Stimulated activated CD4-positive, alpha-beta T cell treated with anti-CD3 and anti-CD28 coated beads, Interleukin-15, amount 100 ng/mL, for 1 hour (primary cell): ENCODE measurements around the gene DFFA.
"Not testable (repeated sequence)": the region's sequence is repeated elsewhere in the genome, so short reads cannot be mapped to it uniquely, and the experiment has no call there.

Experiments used
- DNase-seq, 2 donors: peaks; one replicate each; pipeline ENCODE4 v3.0.0-alpha.2; 2020; ENCODE audit warnings: low read depth in 1 of 2, low spot score in 1 of 2

The DFFA gene

GRCh38 chr1:10506046-10506676, 33.8 kb upstream of the DFFA start:
- DNase-seq, result not testable (repeated sequence)

DNA sequence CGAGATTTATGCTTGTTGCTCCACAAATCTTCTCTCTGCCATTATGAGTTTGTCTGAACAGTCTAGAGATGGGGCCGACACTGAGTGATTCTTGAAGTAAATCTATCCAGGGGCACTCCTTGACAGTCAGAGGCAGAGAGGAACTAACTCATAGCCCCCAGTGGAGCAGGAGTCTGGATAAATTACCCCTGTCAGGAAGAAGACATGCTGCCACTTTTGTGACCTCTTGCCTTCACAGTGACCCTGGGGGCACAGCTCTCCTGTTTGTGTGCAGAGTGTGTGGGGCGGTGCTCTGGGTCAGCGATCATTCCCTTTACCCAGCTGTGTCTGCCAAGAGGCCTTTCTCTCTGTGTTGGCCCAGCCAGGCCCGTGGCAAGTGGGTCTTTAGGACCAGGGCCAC, 31.9 kb upstream of the DFFA start:
- no peak for DNase-seq

DNA sequence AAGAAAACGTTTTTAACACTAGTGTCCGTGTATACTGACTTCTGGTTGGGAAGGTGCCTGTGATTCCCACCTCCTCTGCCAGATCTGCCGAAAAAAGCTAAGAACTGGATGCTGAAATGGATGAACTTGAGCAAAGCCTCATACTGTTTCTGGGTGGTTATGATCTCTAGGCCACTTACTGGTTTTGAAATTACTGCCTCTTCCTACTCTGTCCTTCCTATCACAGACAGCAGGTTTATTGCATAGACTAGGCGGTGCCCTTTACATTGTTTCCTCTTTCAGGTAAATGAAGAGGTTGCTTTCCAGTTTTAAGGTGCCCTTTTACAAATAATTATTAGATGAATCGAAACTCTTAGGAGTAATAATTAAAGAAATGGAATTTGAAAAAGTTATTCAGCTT, 29.9 kb upstream of the DFFA start:
- no peak for DNase-seq

- no peak for DNase-seq
Observed at GRCh38 chr1:10498231-10498630, 25.9 kb upstream of the DFFA start.

DNA sequence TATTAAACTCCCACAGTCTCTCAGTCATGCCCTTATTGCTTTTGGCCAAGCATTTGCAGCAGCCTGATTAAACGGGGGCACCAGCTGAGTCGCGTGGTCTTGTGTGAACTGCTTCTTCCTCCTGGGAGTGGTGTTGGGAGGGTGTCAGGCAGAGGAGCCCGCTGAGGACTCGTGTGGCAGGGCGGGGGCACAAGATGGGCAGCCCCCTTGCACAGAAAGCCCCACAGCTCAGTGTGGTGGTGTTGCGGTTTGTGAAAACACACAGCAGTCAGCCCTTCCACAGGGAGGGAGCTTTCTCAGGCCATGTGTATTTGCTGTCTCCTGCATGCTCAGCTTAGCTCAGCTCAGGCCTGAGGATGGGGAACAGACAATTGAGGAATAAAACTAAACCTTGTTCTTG, 24.8 kb upstream of the DFFA start:
- no peak for DNase-seq

GRCh38 chr1:10495952-10496351, 23.6 kb upstream of the DFFA start:
- DNase-seq, result no peak

- DNase-seq, result no peak
Observed at GRCh38 chr1:10495475-10495817, 23.1 kb upstream of the DFFA start.

- peak; percentile 64 to 68 for DNase-seq
Observed at GRCh38 chr1:10494754-10495474, 22.6 kb upstream of the DFFA start.

- no peak for DNase-seq
Observed at GRCh38 chr1:10494418-10494753, 22.1 kb upstream of the DFFA start.

GRCh38 chr1:10490286-10490970, 18.1 kb upstream of the DFFA start:
- no peak for DNase-seq

DNA sequence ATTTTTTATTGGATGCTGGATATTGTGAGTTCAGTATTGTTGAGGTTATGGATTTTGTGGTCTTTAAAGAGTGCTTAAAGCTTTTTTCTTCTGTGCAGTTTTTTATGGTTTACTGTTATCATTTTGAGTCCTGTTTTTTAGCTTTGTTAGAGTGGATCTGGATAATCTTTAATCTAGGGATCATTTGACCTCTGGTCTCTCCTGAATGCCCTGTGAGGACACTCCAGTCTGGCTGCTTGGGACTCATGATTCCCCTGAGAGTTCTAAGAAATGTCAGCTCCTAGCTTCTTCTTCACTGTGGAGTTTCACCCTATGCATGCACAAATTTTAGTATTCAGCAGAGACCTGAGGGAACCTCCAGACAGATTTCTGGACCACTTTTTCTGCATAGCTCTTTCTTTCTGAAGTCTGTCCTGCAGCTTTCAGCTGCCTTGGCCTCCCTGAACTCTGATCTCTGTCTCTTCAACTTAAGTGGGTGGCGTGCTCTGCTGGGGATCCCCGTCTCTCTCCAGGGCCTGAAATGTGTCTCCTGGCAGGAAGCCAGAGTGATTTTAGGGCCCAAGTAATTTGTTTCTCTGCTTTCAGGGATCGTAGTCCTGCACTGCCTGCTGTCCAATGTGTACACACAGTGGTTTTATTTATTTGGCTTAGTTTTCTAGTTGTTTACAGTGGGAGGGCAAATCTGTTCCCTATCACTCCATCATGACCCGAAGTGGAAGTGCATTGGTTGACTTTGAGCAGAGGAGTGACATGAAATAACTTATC, 17.1 kb upstream of the DFFA start:
- DNase-seq, result no peak

- no peak for DNase-seq
Observed at GRCh38 chr1:10484521-10484920, 12.2 kb upstream of the DFFA start.

DNA sequence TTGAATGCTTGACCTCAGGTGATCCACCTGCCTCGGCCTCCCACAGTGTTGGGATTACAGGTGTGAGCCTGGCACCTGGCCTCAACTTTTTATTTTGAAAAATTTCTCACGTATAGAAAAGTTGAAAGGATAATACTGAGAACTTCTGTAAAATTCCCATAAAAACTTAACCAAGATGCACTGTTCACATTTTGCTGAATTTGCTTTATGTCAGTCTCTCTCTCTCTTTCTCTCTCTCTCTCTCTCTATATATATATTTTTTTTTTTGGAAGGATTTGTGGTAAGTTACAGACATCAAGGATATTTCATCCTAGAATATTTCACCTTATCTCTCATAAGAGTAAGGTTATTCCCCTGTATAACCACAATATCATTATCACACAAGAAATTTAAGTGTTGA, 8.3 kb upstream of the DFFA start:
- DNase-seq, result no peak

DNA sequence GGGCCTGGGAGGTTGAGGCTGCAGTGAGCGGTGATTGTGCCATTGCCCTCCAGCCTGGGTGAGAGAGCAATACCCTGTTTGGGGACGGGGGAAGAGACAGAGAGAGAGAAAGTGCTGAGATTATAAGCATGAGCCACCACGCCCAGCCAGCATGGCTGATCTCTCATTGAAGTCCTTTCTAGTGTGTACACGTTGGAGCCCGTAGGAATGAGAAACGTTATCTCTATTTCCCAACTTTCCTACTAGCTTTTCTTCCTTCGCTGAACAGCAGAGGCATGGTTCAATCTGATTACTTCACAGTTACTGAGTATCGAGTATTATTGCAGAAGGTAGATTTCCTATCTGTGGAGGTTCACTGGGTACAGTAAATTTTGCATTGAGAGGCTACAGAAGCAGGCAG, 7.0 kb upstream of the DFFA start:
- no peak for DNase-seq

DNA sequence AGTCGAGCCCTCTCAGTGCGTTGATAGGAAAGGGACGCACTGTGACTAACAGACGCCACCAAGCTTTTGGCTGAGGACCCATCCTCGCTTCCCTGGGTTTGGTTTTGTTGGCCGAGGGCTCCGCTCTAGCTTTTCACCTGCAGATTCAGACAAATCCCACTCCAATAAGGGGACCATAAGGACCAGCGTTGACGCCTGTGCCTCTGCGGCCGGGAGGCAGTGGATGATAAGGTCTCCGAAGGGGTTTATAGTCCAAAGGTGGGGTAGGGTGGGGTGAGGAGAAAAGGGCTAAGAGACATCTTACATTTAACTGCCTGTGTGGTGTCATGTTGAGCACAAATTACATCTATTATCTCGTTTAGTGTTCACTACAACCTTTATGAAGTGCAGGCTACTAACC, 3.2 kb upstream of the DFFA start:
- no peak for DNase-seq

GRCh38 chr1:10474613-10475507, 2.5 kb upstream of the DFFA start, which contains the start of gene PEX14:
PEX14 (plus strand) TSS chr1:10474950; CDS start chr1:10474967, 17 bp downstream.
- peak; percentile 64 to 80 for DNase-seq

DNA sequence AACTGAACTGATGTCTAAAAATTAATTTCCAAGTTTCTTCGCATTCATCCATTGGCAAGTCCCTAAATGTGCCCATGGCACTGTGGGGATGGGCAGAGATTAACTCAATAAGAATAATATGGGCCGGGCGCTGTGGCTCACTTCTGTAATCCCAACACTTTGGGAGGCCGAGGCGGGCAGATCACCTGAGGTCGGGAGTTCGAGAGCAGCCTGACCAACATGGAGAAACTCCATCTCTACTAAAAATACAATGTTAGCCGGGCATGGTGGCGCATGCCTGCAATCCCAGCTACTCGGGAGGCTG, 1.9 kb upstream of the DFFA start:
- not testable (repeated sequence) for DNase-seq

DNA sequence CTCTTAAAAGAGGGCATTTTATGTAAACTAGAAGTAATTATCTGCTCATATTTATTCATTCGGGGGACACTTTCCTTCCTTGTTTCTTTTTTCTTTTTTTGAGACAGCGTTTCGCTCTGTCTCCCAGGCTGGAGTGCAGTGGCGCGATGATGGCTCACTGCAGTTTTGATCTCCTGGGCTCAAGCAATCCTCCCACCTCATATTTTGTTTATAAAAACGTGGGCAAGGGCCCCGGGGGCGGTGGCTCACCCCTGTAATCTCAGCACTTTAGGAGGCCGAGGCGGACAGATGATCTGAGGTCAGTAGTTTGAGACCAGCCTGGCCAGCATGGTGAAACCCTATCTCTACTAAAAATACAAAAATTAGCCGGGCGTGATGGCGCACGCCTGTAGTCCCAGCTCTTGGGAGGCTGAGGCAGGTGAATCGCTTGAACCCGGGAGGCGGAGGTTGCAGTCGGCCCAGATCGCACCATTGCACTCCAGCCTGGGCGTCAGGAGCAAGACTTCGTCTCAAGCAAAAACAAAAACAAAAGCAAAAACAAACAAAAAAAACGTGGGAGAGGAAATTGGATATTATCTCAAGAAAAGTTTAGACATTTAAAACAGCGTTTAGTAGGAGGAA, 926 bp upstream of the DFFA start:
- no peak for DNase-seq

DNA sequence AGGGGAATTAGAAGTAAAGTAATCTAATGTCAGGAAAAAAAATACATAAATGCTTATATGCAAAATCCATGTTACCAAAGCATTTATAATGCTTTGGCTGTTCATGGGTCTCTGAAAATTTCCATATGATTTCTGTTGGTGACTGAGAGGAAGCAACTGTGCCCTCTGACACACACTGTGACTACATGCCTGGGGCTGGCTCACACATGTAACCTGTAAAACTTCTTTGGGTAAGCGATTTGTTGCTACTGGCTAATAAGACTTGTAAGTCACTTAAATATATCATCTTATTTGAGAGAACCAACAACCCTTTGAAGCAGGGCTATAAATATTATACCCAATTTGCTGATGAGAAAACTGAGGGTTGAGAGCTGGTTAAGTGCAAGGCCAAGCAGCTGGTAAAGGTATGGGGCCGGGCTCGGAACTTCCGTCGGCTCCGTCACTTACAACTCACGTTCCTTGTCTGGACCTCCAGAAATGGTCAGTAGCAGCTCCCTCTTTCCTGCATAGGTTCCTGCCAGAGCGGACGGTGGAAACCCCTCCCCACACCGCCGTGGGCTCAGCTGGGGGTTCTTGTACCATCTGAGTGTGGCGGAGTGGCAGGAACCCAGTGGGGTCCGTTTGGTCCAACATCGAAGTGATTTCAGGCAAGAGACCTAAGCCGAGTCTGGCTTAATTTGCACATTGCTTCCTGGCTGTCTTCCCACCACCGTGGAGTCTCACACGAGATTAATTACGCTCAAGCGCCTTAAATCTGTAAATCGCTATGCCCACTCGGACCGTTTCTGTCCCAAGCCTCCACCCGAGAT, 714 bp downstream of the DFFA start:
- DNase-seq, result no peak

DNA sequence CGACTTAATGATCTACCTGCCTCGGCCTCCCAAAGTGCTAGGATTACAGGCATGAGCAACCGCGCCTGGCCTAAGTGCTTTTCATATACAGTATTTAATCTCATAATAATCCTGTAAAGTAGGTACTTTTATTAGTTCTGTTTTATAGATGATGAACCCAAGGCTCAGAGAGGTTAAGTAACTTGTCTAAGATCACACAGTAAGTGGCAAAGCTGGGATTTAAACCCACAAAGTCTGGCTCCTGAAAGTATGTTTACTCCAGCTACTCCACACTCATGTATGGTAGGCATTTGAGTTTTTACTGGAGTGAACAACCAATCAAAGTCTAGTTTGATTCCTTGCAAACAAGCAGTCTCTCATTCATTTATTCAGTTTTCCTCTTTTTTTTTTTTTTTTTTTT, 2.3 kb downstream of the DFFA start:
- no peak for DNase-seq
